ENCODE results near the gene CPT1B. TPM values are rescaled to one million over a fixed set of nuclear protein-coding genes. Genes with fewer than 3 reads are reported as not detected.

Gene CPT1B
- total RNA-seq, 1 donor: 3.9 TPM

GRCh38 chr22:50600538-50600937 lies 22.3 kb upstream of the CPT1B start, which contains the start of gene MAPK8IP2:
TSS of gene MAPK8IP2 (plus strand) at chr22:50600793. CDS start at chr22:50600819, 26 bp downstream.
- TF ChIP-seq CTCF (IDR thresholded peaks at IDR 0.05; ENCODE audit: insufficient read depth, low read depth, low read length): no peak
- H3K4me3 ChIP-seq (ENCODE audit: low read depth, low read length): peak within 1 kb of the TSS; percentile 21
- no peak for DNase-seq (ENCODE audit: low read depth)

- no peak overlapping the region for H3K4me3 ChIP-seq (ENCODE audit: low read depth, low read length)
- no peak for TF ChIP-seq CTCF (IDR thresholded peaks at IDR 0.05; ENCODE audit: insufficient read depth, low read depth, low read length)
- DNase-seq (ENCODE audit: low read depth): peak; percentile 40
Observed at GRCh38 chr22:50599816-50600455, 21.7 kb upstream of the CPT1B start.

- no peak for TF ChIP-seq CTCF (IDR thresholded peaks at IDR 0.05; ENCODE audit: insufficient read depth, low read depth, low read length)
- no peak overlapping the region for H3K4me3 ChIP-seq (ENCODE audit: low read depth, low read length)
- no peak for DNase-seq (ENCODE audit: low read depth)
Observed at GRCh38 chr22:50597097-50597496, 18.9 kb upstream of the CPT1B start.

- no peak overlapping the region for H3K4me3 ChIP-seq (ENCODE audit: low read depth, low read length)
- no peak for DNase-seq (ENCODE audit: low read depth)
- TF ChIP-seq CTCF (IDR thresholded peaks at IDR 0.05; ENCODE audit: insufficient read depth, low read depth, low read length): no peak
Observed at GRCh38 chr22:50595189-50595588, 17.0 kb upstream of the CPT1B start.

- H3K4me3 ChIP-seq (ENCODE audit: low read depth, low read length): no peak overlapping the region
- no peak for TF ChIP-seq CTCF (IDR thresholded peaks at IDR 0.05; ENCODE audit: insufficient read depth, low read depth, low read length)
- no peak for DNase-seq (ENCODE audit: low read depth)
Observed at GRCh38 chr22:50587407-50587806, 9.2 kb upstream of the CPT1B start.

GRCh38 chr22:50586416-50586815 lies 8.2 kb upstream of the CPT1B start:
- no peak for TF ChIP-seq CTCF (IDR thresholded peaks at IDR 0.05; ENCODE audit: insufficient read depth, low read depth, low read length)
- no peak overlapping the region for H3K4me3 ChIP-seq (ENCODE audit: low read depth, low read length)
- DNase-seq (ENCODE audit: low read depth): no peak

GRCh38 chr22:50585781-50586180 lies 7.6 kb upstream of the CPT1B start:
- no peak for TF ChIP-seq CTCF (IDR thresholded peaks at IDR 0.05; ENCODE audit: insufficient read depth, low read depth, low read length)
- DNase-seq (ENCODE audit: low read depth): no peak
- H3K4me3 ChIP-seq (ENCODE audit: low read depth, low read length): no peak overlapping the region

Measured in fibroblast of villous mesenchyme (primary cell).